Mononuclear cell (primary cell): Measurements from ENCODE around the gene LILRA2. TPM values are rescaled to one million over a fixed set of nuclear protein-coding genes. Genes with fewer than 3 reads are reported as not detected.

Experiments used
- H3K27me3 ChIP-seq: 2 replicates; pipeline ENCODE4 v1.6.0; 2011; ENCODE audit warnings: low read length, control low read depth; ENCODE audit not compliant: insufficient read depth
- H3K4me1 ChIP-seq: 2 replicates; pipeline ENCODE4 v1.5.1; 2011; ENCODE audit warnings: mild to moderate bottlenecking, low read length, control low read depth; ENCODE audit not compliant: insufficient read depth
- H3K4me3 ChIP-seq: 2 replicates; pipeline ENCODE4 v1.5.1; 2011; ENCODE audit warnings: mild to moderate bottlenecking, low read length, moderate library complexity
- H3K9me3 ChIP-seq: 2 replicates; pipeline ENCODE4 v1.5.1; 2011; ENCODE audit warnings: low read depth, mild to moderate bottlenecking, control low read depth, low read length
- total RNA-seq: library from RNA; depleted of rRNA; stranded (reverse); fragments of >200 nt; gene quantifications from one replicate; pipeline ENCODE4 v1.2.3, GENCODE V29; 2012

Gene LILRA2
- total RNA-seq = 41.5 TPM

DNA sequence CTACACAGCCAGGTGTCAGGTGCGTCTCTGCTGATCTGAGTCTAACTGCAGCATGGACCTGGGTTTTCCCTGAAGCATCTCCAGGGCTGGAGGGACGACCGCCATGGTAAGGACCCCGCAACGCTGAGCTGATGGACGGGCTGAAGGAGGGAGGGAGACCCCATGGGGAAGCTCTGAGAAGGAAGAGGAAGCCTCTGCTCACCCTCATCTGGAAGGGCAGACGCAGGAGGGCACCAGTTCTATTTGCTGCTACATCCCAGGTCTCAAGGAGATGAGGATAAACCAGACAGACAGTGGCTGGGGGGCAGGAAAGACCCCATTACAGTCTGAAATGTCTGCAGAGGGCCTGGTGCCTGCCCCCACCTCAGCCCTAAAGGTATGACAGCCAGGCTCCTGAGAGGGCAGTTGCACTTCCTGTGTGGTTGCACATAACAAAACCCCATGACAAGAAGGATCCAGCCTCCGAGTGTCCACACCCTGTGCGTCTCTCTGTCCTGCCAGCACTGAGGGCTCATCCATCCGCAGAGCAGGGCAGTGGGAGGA, at the start of gene LILRA2:
Gene LILRA2, plus strand, starts transcription at position 461 of the 543 bp plus-strand sequence. CDS start 89 bp downstream, outside the sequence.
- H3K9me3 ChIP-seq = no peaks in the 10 kb centered on the region
- peak within 1 kb of the TSS; percentile 48 for H3K4me3 ChIP-seq

DNA sequence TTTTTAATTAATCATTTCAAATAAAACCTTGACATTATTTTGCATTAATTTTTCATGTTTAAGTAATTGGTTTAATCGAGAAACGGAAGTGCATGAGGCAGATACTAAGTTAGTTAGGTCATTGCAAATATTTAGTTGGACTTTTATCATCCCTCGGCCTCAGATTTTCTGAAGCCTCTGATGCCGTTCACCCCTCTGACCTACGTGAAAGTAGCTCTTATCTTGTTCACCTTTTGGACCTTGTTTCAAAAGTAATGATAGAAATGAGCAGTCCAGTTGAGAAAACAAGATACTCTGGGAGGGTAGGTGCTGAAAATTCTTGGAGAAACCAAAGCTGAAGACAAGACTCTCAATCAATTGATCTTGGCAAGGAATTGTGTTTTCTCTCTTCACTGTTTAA, 48.0 kb upstream of the LILRA2 start:
- Histone ChIP-seq H3K4me1 (peaks cover 22% of the 10 kb centered on the region), H3K9me3 (no peaks in the 10 kb centered on the region), H3K27me3 (peaks cover 4% of the 10 kb centered on the region), H3K4me3 (no peak overlapping the region)

More for the DNA sequence above, at the start of gene LILRA2:
- peaks cover 48% of the 10 kb centered on the region for H3K4me1 ChIP-seq
- no peaks in the 10 kb centered on the region for H3K27me3 ChIP-seq

- peaks cover 13% of the 10 kb centered on the region for H3K4me1 ChIP-seq
- H3K4me3 ChIP-seq = no peak overlapping the region
- no peaks in the 10 kb centered on the region for H3K9me3 ChIP-seq
- H3K27me3 ChIP-seq = no peaks in the 10 kb centered on the region
Measured at GRCh38 chr19:54526972-54527371, 46.6 kb upstream of the LILRA2 start.

GRCh38 chr19:54530866-54531265, 42.7 kb upstream of the LILRA2 start:
- peaks cover 4% of the 10 kb centered on the region for H3K27me3 ChIP-seq
- no peaks in the 10 kb centered on the region for H3K9me3 ChIP-seq
- H3K4me3 ChIP-seq = no peak overlapping the region
- peaks cover 23% of the 10 kb centered on the region for H3K4me1 ChIP-seq

DNA sequence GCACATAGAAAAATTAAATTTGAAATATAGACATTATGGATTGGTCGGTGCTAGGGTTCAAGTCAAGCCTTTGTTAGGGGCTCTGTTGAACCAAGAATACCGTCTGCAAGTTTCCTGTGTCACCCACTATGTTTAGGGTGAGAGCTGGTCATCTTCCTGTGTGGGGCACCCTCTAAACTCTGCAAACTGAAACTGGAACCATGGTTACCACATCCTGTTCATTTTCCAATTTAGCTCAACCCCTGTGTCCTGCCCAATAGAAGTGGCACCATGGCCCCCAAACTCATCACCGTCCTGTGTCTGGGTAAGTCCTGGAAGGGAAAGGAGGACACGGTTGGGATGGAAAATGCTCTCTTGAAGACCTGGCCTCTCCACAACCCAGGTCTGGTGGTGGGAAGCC, 41.1 kb upstream of the LILRA2 start:
- H3K9me3 ChIP-seq = no peaks in the 10 kb centered on the region
- H3K27me3 ChIP-seq = peaks cover 4% of the 10 kb centered on the region
- peaks cover 23% of the 10 kb centered on the region for H3K4me1 ChIP-seq
- H3K4me3 ChIP-seq = peak overlapping the region; percentile 12

GRCh38 chr19:54533476-54533875, 40.1 kb upstream of the LILRA2 start:
- Histone ChIP-seq H3K4me3 (no peak overlapping the region), H3K4me1 (peaks cover 23% of the 10 kb centered on the region), H3K9me3 (no peaks in the 10 kb centered on the region), H3K27me3 (peaks cover 4% of the 10 kb centered on the region)

DNA sequence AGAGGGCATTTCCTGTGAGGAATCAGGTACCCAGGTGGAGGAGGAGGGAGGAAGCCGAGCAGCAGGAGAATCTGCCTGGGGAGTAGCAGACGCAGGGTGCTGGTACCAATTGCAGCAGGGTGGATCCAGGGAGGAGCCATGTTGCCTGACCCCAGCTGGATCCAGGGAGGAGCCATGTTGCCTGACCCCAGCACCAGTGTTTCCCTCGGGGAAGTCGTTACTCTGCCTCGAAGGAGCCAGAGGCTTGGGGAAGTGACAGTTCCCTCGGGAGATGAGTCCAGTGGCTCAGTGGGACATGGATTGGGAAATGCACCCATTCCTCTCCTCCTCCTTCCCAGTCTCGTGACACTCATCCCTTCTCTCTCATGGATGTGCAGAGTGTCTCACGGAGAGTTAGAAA, 39.4 kb upstream of the LILRA2 start:
- Histone ChIP-seq H3K4me1 (peaks cover 23% of the 10 kb centered on the region), H3K4me3 (no peak overlapping the region), H3K9me3 (no peaks in the 10 kb centered on the region), H3K27me3 (peaks cover 4% of the 10 kb centered on the region)

GRCh38 chr19:54535601-54536000, 38.0 kb upstream of the LILRA2 start:
- Histone ChIP-seq H3K9me3 (no peaks in the 10 kb centered on the region), H3K4me3 (no peak overlapping the region), H3K4me1 (peaks cover 23% of the 10 kb centered on the region), H3K27me3 (peaks cover 4% of the 10 kb centered on the region)

DNA sequence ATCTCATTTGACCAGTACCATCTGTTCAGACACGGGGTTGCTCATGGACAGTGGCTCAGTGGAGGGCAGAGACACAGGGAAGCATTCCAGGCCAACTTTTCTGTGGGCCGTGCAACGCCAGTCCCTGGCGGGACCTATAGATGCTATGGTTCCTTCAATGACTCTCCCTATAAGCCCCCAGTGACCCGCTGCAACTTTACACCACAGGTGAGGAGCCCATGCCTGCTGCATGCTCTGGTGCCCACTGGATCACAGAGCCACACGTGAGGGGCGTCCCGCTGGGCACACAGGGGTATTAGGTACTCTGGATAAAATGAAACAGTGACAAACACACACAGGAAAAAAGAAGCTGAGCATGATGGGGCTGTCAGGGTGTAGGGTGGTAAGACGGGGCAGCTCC, 36.6 kb upstream of the LILRA2 start:
- Histone ChIP-seq H3K27me3 (peaks cover 4% of the 10 kb centered on the region), H3K4me3 (no peak overlapping the region), H3K9me3 (no peaks in the 10 kb centered on the region), H3K4me1 (peaks cover 22% of the 10 kb centered on the region)

DNA sequence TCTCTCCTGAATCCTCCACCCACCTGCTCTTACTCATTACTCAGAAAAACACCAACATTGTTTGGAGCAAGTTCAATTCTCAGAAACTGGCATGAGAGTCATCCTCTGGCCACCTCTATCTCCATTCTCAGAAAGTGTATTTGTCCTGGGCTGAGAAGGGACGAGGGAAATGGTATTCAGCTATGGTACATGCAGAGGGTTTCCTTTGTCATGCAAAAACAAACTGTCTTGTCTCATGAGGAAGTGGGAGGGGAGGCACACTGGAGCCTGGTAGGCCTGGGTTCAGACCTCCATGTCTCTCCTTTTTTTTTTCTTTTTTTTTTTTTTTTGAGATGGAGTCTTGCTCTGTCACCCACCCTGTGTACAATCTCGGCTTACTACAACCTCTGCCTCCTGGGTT, 31.9 kb upstream of the LILRA2 start:
- H3K9me3 ChIP-seq = no peaks in the 10 kb centered on the region
- no peak overlapping the region for H3K4me3 ChIP-seq
- H3K27me3 ChIP-seq = no peaks in the 10 kb centered on the region
- H3K4me1 ChIP-seq = peaks cover 3% of the 10 kb centered on the region

DNA sequence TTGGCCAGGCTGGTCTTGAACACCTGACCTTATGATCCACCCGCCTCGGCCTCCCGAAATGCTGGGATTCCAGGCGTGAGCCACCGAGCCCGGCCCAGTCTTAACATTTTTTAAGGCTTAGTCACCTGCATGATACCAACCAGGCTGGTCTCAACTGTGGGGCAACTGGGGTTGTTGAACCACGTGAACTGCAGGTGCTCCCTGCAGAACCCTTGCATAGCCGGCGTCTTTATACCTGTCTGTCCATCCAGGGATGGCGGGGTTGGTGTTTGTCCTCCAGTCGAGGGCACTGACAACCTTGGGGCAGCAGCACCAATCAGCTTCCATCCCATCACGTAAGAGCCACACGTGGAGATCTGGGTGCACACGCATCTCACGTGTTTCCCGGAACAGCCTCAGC, 24.8 kb upstream of the LILRA2 start:
- Histone ChIP-seq H3K9me3 (no peaks in the 10 kb centered on the region), H3K4me3 (no peak overlapping the region), H3K4me1 (peaks cover 9% of the 10 kb centered on the region), H3K27me3 (no peaks in the 10 kb centered on the region)

GRCh38 chr19:54549224-54549623, 24.4 kb upstream of the LILRA2 start:
- H3K4me1 ChIP-seq = peaks cover 9% of the 10 kb centered on the region
- H3K9me3 ChIP-seq = no peaks in the 10 kb centered on the region
- H3K27me3 ChIP-seq = no peaks in the 10 kb centered on the region
- no peak overlapping the region for H3K4me3 ChIP-seq

DNA sequence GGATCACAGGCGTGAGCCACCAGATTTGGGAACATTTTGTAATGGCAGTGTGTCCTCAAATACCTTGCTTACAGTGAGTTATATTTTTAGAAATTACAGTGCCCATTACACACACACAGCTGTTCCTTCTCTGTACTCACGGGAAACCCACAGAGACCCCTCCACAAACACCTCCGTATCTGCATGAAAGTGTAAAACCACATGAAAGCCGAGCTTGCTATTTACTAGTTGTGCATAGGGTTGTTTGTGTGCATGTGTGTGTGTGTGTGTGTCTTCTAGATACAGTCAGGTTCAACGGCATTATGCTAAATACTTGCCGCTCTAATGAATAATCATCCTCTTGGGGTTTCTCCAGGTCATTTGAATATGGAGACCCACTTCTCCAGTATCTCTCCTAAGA, 22.3 kb upstream of the LILRA2 start:
- peaks cover 9% of the 10 kb centered on the region for H3K4me1 ChIP-seq
- H3K27me3 ChIP-seq = no peaks in the 10 kb centered on the region
- no peaks in the 10 kb centered on the region for H3K9me3 ChIP-seq

DNA sequence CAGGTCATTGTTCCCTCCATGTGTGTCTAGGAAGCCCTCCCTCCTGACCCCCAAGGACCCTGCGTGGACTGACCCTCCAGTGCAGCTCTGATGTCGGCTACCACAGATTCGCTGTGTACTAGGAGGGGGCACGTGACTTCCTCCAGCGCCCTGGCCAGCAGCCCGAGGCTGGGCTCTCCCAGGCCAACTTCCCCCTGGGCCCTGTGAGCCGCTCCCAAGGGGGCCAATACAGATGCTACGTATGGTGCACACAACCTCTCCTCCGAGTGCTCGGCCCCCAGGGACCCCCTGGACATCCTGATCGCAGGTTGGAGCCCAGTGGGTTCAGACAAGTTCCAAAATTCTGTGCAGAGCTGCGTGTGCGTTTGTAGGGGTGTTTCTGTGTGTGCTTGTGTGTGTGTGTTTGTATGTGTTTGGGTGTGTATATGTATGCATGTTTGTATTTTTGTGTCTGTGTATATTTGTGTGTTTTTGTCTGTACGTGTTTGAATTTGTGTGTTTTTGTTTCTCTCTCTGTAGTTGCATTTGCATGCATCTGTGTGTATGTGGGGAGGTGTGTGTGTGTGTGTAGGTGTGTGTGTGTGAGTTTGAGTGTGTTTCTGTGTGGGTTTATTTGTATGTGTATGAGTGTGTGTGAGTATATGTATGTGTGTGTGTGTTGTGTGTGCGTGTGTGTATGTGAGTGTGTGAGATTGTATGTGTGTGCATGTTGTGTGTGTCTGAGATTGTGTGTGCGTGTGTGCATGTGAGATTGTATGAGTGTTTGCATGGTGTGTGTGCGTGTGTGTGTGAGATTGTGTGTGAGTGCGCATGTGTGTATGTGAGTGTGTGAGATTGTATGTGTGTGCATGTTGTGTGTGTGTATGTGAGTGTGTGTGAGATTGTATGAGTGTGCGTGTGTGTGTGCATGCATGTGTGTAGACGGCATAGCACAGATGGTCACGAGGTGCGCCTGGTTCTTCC, 21.4 kb upstream of the LILRA2 start:
- Histone ChIP-seq H3K4me3 (no peak overlapping the region), H3K27me3 (no peaks in the 10 kb centered on the region), H3K4me1 (peaks cover 9% of the 10 kb centered on the region), H3K9me3 (no peaks in the 10 kb centered on the region)

More for the DNA sequence above, 22.3 kb upstream of the LILRA2 start:
- H3K4me3 ChIP-seq = no peak overlapping the region

DNA sequence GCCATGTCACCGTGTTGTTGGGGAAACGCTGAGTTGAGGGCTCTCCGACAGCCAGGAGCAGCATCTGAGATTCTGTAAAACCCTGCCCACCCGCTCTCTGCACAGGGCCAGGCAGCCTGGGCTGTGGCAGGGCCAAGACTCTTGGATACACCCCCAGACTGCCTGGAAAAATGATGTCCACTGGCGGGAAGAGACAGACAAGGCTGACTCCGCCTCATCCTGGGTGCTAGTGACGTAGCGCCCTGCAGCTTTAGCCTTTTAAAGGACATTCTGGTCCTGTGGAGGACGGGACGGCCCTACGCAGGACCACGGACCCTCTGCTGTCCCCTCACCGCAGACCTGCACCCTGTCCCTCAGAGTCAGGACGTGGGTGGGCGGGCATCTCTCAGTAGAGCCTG, 20.7 kb upstream of the LILRA2 start:
- no peak overlapping the region for H3K4me3 ChIP-seq
- H3K9me3 ChIP-seq = no peaks in the 10 kb centered on the region
- H3K4me1 ChIP-seq = peaks cover 9% of the 10 kb centered on the region
- no peaks in the 10 kb centered on the region for H3K27me3 ChIP-seq
